ENCODE data around the gene CDKAL1. TPM values are rescaled to one million over a fixed set of nuclear protein-coding genes. Genes with fewer than 3 reads are reported as not detected.

Gene CDKAL1
- total and polyA plus RNA-seq, 2 of the 8 experiments (the other 6 are each of a cell fraction or from before 2014, with no cell fraction given), result 8.4 to 24.6 TPM

DNA sequence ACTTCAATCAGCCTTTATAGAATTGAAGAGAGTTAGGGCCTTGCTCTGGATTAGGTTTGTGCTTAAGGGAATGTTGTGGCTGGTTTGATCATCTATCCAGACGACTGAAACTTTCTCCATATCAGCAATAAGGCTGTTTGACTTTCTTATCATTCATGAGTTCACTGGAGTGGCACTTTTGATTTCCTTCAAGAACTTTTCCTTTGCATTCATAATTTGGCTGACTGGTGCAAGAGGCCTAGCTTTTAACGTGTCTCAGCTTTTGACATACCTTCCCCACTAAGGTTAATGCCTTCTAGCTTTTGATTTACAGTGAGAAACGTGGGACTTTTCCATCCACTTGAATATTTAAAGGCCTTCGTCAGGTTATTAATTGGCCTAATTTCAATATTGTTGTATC, 461.8 kb downstream of the CDKAL1 start:
- no peaks in the 10 kb centered on the region for H3K23me2 ChIP-seq (ENCODE audit: low read depth, low read length)
- H2BK20ac ChIP-seq (ENCODE audit: low read length), result no peak overlapping the region
- no peak overlapping the region for H4K8ac ChIP-seq (ENCODE audit: extremely low read depth, insufficient read depth, low read length)
- peaks cover 0 to 13% (median 4%) of the 10 kb centered on the region in 4 experiments; a peak in 4 of 7 replicates for H3K4me1 ChIP-seq (replicated peaks in 1 of 4; ENCODE audit: control insufficient read depth in 3 of 4, insufficient read depth in 4 of 4, low read length in 3 of 4)
- no peak overlapping the region for H3K18ac ChIP-seq (ENCODE audit: extremely low read depth, low read length)
- H4K5ac ChIP-seq (ENCODE audit: insufficient read length, low read depth, low read length), result no peak overlapping the region
- no peak overlapping the region for H2BK15ac ChIP-seq (ENCODE audit: low read length)
- H3K27ac ChIP-seq (ENCODE audit: low read depth, low read length), result no peak overlapping the region
- no peaks in the 10 kb centered on the region for H4K20me1 ChIP-seq (replicated peaks in 1 of 2; ENCODE audit: control insufficient read depth in 1 of 2, insufficient read depth in 2 of 2, low read length in 2 of 2)
- H2BK12ac ChIP-seq (ENCODE audit: low read depth, low read length), result no peak overlapping the region
- no peak overlapping the region for H3K56ac ChIP-seq (replicated peaks; ENCODE audit: insufficient read length, low read depth, low read length)
- FAIRE-seq, result no peak
- H2BK120ac ChIP-seq (replicated peaks; ENCODE audit: low read depth, low read length), result no peak overlapping the region
- H3K9me3 ChIP-seq (ENCODE audit: insufficient read depth in 2 of 2, low read depth in 1 of 2, low read length in 1 of 2), result no peaks in the 10 kb centered on the region
- CTCF ChIA-PET (ENCODE audit: partially characterized antibody), result no interaction called here
- no peak overlapping the region for H4K91ac ChIP-seq (replicated peaks; ENCODE audit: insufficient read length, low read length)
- H3K9ac ChIP-seq (replicated peaks in 1 of 4; ENCODE audit: extremely low read depth in 1 of 4, low read depth in 3 of 4, low read length in 3 of 4), result no peak overlapping the region
- H3K36me3 ChIP-seq (ENCODE audit: control insufficient read depth in 2 of 4, insufficient read depth in 4 of 4, low read length in 3 of 4), result no peaks in the 10 kb centered on the region; a peak in 1 of 8 replicates
- no peak overlapping the region for H3K4me2 ChIP-seq (ENCODE audit: insufficient read depth in 1 of 2, low read depth in 2 of 2, low read length in 2 of 2)
- H2AK5ac ChIP-seq (ENCODE audit: low read depth, low read length), result no peak overlapping the region
- no peak overlapping the region for H3K14ac ChIP-seq (ENCODE audit: insufficient read length)
- no peak overlapping the region for H2BK5ac ChIP-seq (ENCODE audit: low read depth, low read length)
- no peak for TF ChIP-seq CTCF (IDR thresholded peaks at IDR 0.05; ENCODE audit: control extremely low read depth in 1 of 3, insufficient read depth in 1 of 3, low read depth in 1 of 3, low read length in 3 of 3)
- no peak overlapping the region for H3K4ac ChIP-seq (replicated peaks; ENCODE audit: insufficient read length, low read depth, low read length)
- no peaks in the 10 kb centered on the region for H3K79me2 ChIP-seq (ENCODE audit: control insufficient read depth in 1 of 2, insufficient read depth in 2 of 2, low read length in 2 of 2)
- 99% methylated on average over 4 of the region's 4 CpGs; no CpG with 5 or more reads in 1 of the 2 experiments for WGBS, 2 experiments (ENCODE audit: extremely low coverage in 1 of 2, insufficient coverage in 1 of 2, insufficient read length in 1 of 2, insufficient replicate concordance in 2 of 2, low coverage in 1 of 2, low lambda C conversion rate in 2 of 2, missing lambda C conversion rate in 1 of 2)
- H3K4me3 ChIP-seq (ENCODE audit: extremely low read depth in 1 of 4, insufficient read depth in 2 of 4, low read depth in 3 of 4, low read length in 4 of 4), result no peak overlapping the region
- DNase-seq (ENCODE audit: low read depth in 1 of 2, low spot score in 2 of 2), result no peak
- H3K23ac ChIP-seq (ENCODE audit: insufficient read length), result no peak overlapping the region
- H3K27me3 ChIP-seq (replicated peaks in 1 of 4; ENCODE audit: control insufficient read depth in 3 of 4, extremely low read depth in 1 of 4, insufficient read depth in 3 of 4, low read length in 3 of 4), result no peaks in the 10 kb centered on the region
- POLR2A ChIA-PET (ENCODE audit: partially characterized antibody), result no interaction called here
- H2AFZ ChIP-seq (ENCODE audit: low read length), result no peak overlapping the region
- H3K79me1 ChIP-seq (ENCODE audit: low read depth, low read length), result no peaks in the 10 kb centered on the region

Measured in H1 (cell line).